ENCODE measurements around the gene ECT2L.

DNA sequence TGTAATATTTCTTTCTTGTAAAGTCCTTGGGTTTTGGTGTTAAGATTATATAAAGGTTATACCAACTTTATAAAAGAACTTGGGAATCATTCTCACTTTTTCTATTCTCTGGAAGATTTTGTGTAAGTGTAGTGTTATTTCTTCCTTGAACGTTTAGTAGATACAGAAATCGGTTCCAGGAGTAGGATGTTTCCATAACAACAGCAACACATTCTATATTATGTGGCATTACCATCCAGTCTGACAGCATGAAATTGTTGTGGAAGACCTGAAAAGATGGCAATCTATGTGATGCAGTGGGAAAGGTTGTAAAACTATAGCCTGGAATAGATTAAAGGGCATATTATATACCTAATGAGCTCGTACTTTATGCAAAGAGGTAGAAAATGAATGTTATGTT lies 13.8 kb downstream of the ECT2L start:
- TF ChIP-seq, protein P1, sequence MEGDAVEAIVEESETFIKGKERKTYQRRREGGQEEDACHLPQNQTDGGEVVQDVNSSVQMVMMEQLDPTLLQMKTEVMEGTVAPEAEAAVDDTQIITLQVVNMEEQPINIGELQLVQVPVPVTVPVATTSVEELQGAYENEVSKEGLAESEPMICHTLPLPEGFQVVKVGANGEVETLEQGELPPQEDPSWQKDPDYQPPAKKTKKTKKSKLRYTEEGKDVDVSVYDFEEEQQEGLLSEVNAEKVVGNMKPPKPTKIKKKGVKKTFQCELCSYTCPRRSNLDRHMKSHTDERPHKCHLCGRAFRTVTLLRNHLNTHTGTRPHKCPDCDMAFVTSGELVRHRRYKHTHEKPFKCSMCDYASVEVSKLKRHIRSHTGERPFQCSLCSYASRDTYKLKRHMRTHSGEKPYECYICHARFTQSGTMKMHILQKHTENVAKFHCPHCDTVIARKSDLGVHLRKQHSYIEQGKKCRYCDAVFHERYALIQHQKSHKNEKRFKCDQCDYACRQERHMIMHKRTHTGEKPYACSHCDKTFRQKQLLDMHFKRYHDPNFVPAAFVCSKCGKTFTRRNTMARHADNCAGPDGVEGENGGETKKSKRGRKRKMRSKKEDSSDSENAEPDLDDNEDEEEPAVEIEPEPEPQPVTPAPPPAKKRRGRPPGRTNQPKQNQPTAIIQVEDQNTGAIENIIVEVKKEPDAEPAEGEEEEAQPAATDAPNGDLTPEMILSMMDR (IDR thresholded peaks at IDR 0.05; ENCODE audit: low read length): no peak
- no peak for TF ChIP-seq EZH2 (IDR thresholded peaks at IDR 0.05; ENCODE audit: borderline replicate concordance, low read length)
